Activated CD4-positive, alpha-beta T cell treated with anti-CD3 and anti-CD28 coated beads for 24 hours (primary cell): ENCODE results near the gene MYO3B.

Experiments
- DNase-seq, 2 donors: peaks; one replicate each; pipeline ENCODE4 v3.0.0-alpha.2; 2020; ENCODE audit warnings: low read depth in 2 of 2

The MYO3B gene

GRCh38 chr2:170238776-170239175 is 60.8 kb downstream of the MYO3B start:
- DNase-seq = no peak

- DNase-seq = no peak
Measured at GRCh38 chr2:170240629-170241028, 62.7 kb downstream of the MYO3B start.

- no peak for DNase-seq
Measured at GRCh38 chr2:170241756-170242155, 63.8 kb downstream of the MYO3B start.

- DNase-seq = no peak
Measured at GRCh38 chr2:170243118-170243837, 65.3 kb downstream of the MYO3B start.

- no peak for DNase-seq
Measured at GRCh38 chr2:170243898-170244297, 66.0 kb downstream of the MYO3B start.

- DNase-seq = no peak
Measured at GRCh38 chr2:170244555-170244954, 66.6 kb downstream of the MYO3B start.

- DNase-seq = no peak
Measured at GRCh38 chr2:170245312-170245711, 67.4 kb downstream of the MYO3B start.

GRCh38 chr2:170247333-170247732 is 69.4 kb downstream of the MYO3B start:
- DNase-seq = no peak

GRCh38 chr2:170247882-170248393 is 70.0 kb downstream of the MYO3B start:
- no peak for DNase-seq

- no peak for DNase-seq
Measured at GRCh38 chr2:170248574-170249393, 70.8 kb downstream of the MYO3B start.

- DNase-seq = no peak
Measured at GRCh38 chr2:170249761-170250160, 71.8 kb downstream of the MYO3B start.

- DNase-seq = no peak
Measured at GRCh38 chr2:170250584-170250983, 72.6 kb downstream of the MYO3B start.

- no peak for DNase-seq
Measured at GRCh38 chr2:170252414-170252813, 74.5 kb downstream of the MYO3B start.

- DNase-seq = no peak
Measured at GRCh38 chr2:170253721-170254230, 75.8 kb downstream of the MYO3B start.

GRCh38 chr2:170254293-170254732 is 76.4 kb downstream of the MYO3B start:
- DNase-seq = no peak

- no peak for DNase-seq
Measured at GRCh38 chr2:170255137-170255536, 77.2 kb downstream of the MYO3B start.

GRCh38 chr2:170255971-170256370 is 78.0 kb downstream of the MYO3B start:
- DNase-seq = no peak

GRCh38 chr2:170258382-170258781 is 80.4 kb downstream of the MYO3B start:
- no peak for DNase-seq

GRCh38 chr2:170260188-170260587 is 82.2 kb downstream of the MYO3B start:
- no peak for DNase-seq

GRCh38 chr2:170261566-170261965 is 83.6 kb downstream of the MYO3B start:
- DNase-seq = no peak

GRCh38 chr2:170262343-170262742 is 84.4 kb downstream of the MYO3B start:
- no peak for DNase-seq

GRCh38 chr2:170262806-170263205 is 84.9 kb downstream of the MYO3B start:
- no peak for DNase-seq
